IMR-90 (cell line): ENCODE measurements around the gene AMBRA1. TPM values are rescaled to one million over a fixed set of nuclear protein-coding genes. Genes with fewer than 3 reads are reported as not detected.

ENCODE experiments used
- ATAC-seq: fragments of 200-7000 bp; cut with Tn5 transposase; 2 replicates; pipeline ENCODE4 v1.9.1; 2020; ENCODE audit warnings: low read depth, mild to moderate bottlenecking, moderate library complexity
- BruUV-seq: library from RNA; stranded (reverse); fragments of 400-500 nt; replicated peaks from 2 replicates; lab custom pipeline; 2021; lab: Mats Ljungman, UMichigan
- CTCF ChIA-PET: fragments of 300-600 bp; formaldehyde crosslinking; extraction: SDS; loops from one replicate; lab custom pipeline; 2021; ENCODE audit warnings: antibody characterized with exemption; lab: Yijun Ruan, JAX
- POLR2A ChIA-PET: fragments of 300-600 bp; sonication (Branson Sonifier 250); formaldehyde crosslinking; loops from one replicate; lab custom pipeline; 2022; ENCODE audit warnings: antibody characterized with exemption; ENCODE audit not compliant: unreplicated experiment; lab: Charles Lee
- DNase-seq: peaks from one replicate; pipeline ENCODE4 v3.0.0; 2013
- H2AFZ ChIP-seq: replicated peaks from 2 replicates; pipeline ENCODE3; 2013; ENCODE audit warnings: low read length, mild to moderate bottlenecking; ENCODE audit not compliant: poor library complexity
- H2AK5ac ChIP-seq: 2 replicates; pipeline ENCODE4 v1.6.1; 2013; ENCODE audit warnings: low read depth, low read length, inconsistent platforms
- H2AK9ac ChIP-seq: replicated peaks from 2 replicates; pipeline ENCODE3; 2013; ENCODE audit warnings: mild to moderate bottlenecking, low read depth, low read length, moderate library complexity; ENCODE audit not compliant: poor library complexity
- H2BK120ac ChIP-seq: 2 replicates; pipeline ENCODE4 v1.6.1; 2013; ENCODE audit warnings: low read depth, low read length, inconsistent platforms
- H2BK15ac ChIP-seq: 3 replicates; pipeline ENCODE4 v1.6.1; 2013; ENCODE audit warnings: low read depth, low read length, inconsistent platforms
- H2BK20ac ChIP-seq: 2 replicates; pipeline ENCODE4 v1.6.1; 2013; ENCODE audit warnings: low read depth, mild to moderate bottlenecking, inconsistent platforms, low read length, moderate library complexity
- H2BK5ac ChIP-seq: 2 replicates; pipeline ENCODE4 v1.6.1; 2013; ENCODE audit warnings: mild to moderate bottlenecking, low read depth, low read length, inconsistent platforms; ENCODE audit not compliant: poor library complexity, severe bottlenecking
- H3K14ac ChIP-seq: replicated peaks from 2 replicates; pipeline ENCODE4 v1.6.1; 2013; ENCODE audit warnings: low read depth, low read length, inconsistent platforms
- H3K18ac ChIP-seq: 2 replicates; pipeline ENCODE4 v1.6.1; 2013; ENCODE audit warnings: low read depth, low read length, control low read depth
- H3K23ac ChIP-seq: 2 replicates; pipeline ENCODE4 v1.6.1; 2013; ENCODE audit warnings: low read depth, low read length, inconsistent platforms
- H3K27ac ChIP-seq: 2 replicates; pipeline ENCODE4 v1.5.1; 2013; ENCODE audit warnings: mild to moderate bottlenecking, control low read depth, low read length; ENCODE audit not compliant: insufficient read depth
- H3K27me3 ChIP-seq: 2 replicates; pipeline ENCODE4 v1.6.1; 2013; ENCODE audit warnings: low read length; ENCODE audit not compliant: control insufficient read depth, insufficient read depth
- H3K36me3 ChIP-seq: 2 replicates; pipeline ENCODE4 v1.6.1; 2013; ENCODE audit warnings: low read length, mixed read lengths; ENCODE audit not compliant: control insufficient read depth, insufficient read depth
- H3K4ac ChIP-seq: 2 replicates; pipeline ENCODE4 v1.6.1; 2013; ENCODE audit warnings: low read depth, low read length, inconsistent platforms
- H3K4me1 ChIP-seq: 2 replicates; pipeline ENCODE4 v1.6.1; 2013; ENCODE audit warnings: low read length, mixed read lengths; ENCODE audit not compliant: control insufficient read depth, insufficient read depth
- H3K4me2 ChIP-seq: 2 replicates; pipeline ENCODE4 v1.6.1; 2013; ENCODE audit warnings: low read depth, mild to moderate bottlenecking, control low read depth, low read length, moderate library complexity
- H3K4me3 ChIP-seq: 2 replicates; pipeline ENCODE4 v1.5.1; 2013; ENCODE audit warnings: low read depth, mild to moderate bottlenecking, control low read depth, low read length, moderate library complexity; ENCODE audit not compliant: insufficient read depth
- H3K56ac ChIP-seq: 2 replicates; pipeline ENCODE4 v1.6.1; 2013; ENCODE audit warnings: low read length, inconsistent platforms; ENCODE audit not compliant: insufficient read depth; ENCODE audit errors: extremely low read depth
- H3K79me1 ChIP-seq, 2 experiments: 2 replicates each; pipeline ENCODE4 v1.6.1; 2013; ENCODE audit warnings: low read length in 2 of 2, inconsistent platforms in 1 of 2, low read depth in 1 of 2
- H3K9ac ChIP-seq: 2 replicates; pipeline ENCODE4 v1.6.1; 2013; ENCODE audit warnings: low read depth, low read length, control low read depth
- H3K9me1 ChIP-seq: 2 replicates; pipeline ENCODE4 v1.6.1; 2013; ENCODE audit warnings: low read length, inconsistent platforms; ENCODE audit not compliant: insufficient read depth
- H3K9me3 ChIP-seq: 2 replicates; pipeline ENCODE4 v1.6.1; 2013; ENCODE audit warnings: low read length; ENCODE audit not compliant: control insufficient read depth, insufficient read depth
- H4K20me1 ChIP-seq: 2 replicates; pipeline ENCODE4 v1.6.1; 2013; ENCODE audit warnings: low read length, inconsistent platforms; ENCODE audit not compliant: insufficient read depth
- H4K5ac ChIP-seq: 2 replicates; pipeline ENCODE4 v1.6.1; 2013; ENCODE audit warnings: mild to moderate bottlenecking, low read depth, low read length, control low read depth
- H4K8ac ChIP-seq, 2 experiments: 2 replicates each; pipeline ENCODE4 v1.6.1; 2013; ENCODE audit warnings: low read depth in 2 of 2, low read length in 2 of 2, control low read depth in 1 of 2, inconsistent platforms in 1 of 2
- H4K91ac ChIP-seq: 2 replicates; pipeline ENCODE4 v1.6.1; 2013; ENCODE audit warnings: low read depth, low read length, inconsistent platforms; ENCODE audit not compliant: insufficient read depth
- CHD1 ChIP-seq: IDR thresholded peaks from 2 replicates; pipeline ENCODE4 v1.6.1; 2012; ENCODE audit warnings: low read depth, low read length, improper control_type of control experiment
- MXI1 ChIP-seq: IDR thresholded peaks from 2 replicates; pipeline ENCODE4 v1.6.1; 2012; ENCODE audit warnings: low read depth, mild to moderate bottlenecking, low read length, moderate library complexity, borderline replicate concordance
- NFE2L2 ChIP-seq: fragments of 150-350 bp; IDR thresholded peaks from 2 replicates; pipeline ENCODE4 v1.6.1; 2016; ENCODE audit warnings: low read depth, mild to moderate bottlenecking, low read length
- SMC3 ChIP-seq: fragments of 150-350 bp; IDR thresholded peaks from 2 replicates; pipeline ENCODE4 v1.6.1; 2016; ENCODE audit warnings: low read depth, mild to moderate bottlenecking, antibody characterized with exemption, low read length, moderate library complexity
- WGBS, 2 experiments: methylation state at CpG; one replicate each; pipeline versions ENCODE4 v1.1.5 to v1.1.7; 2013; ENCODE audit warnings: missing lambda C conversion rate in 2 of 2; ENCODE audit not compliant: insufficient read length in 1 of 2; ENCODE audit errors: extremely low coverage in 2 of 2; 5-methylcytosine and 5-hydroxymethylcytosine counted together
- dilution Hi-C: fragments of 300-500 bp; cut with HindIII; formaldehyde crosslinking; loops from one replicate; pipeline ENCODE4 v1.14.3; 2018; ENCODE audit warnings: low sequenced_read_pairs; ENCODE audit not compliant: unreplicated experiment
- in situ Hi-C: fragments of 300-500 bp; cut with MboI; formaldehyde crosslinking; loops from 3 replicates; pipeline ENCODE4 v1.14.3; 2019; ENCODE audit warnings: low sequenced_read_pairs, inconsistent platforms, mixed read lengths
- intact Hi-C: fragments of 100-400 bp; cut with micrococcal nuclease; formaldehyde crosslinking; loops from 2 replicates; pipeline ENCODE4 v1.10.0; 2022
- polyA plus RNA-seq, 3 experiments: library from polyadenylated mRNA; depleted of rRNA; stranded (reverse); fragments of >200 nt; gene quantifications; 2 replicates each; pipeline ENCODE4 v1.2.3, GENCODE V29; 2012; ENCODE audit warnings: low replicate concordance in 1 of 3
- total RNA-seq: library from RNA; depleted of rRNA; stranded (reverse); fragments of >200 nt; gene quantifications from 2 replicates; pipeline ENCODE4 v1.2.3, GENCODE V29; 2012
- TF ChIP-seq, protein P1 (sequence below): fragments of 150-350 bp; IDR thresholded peaks from 2 replicates; pipeline ENCODE4 v1.6.1; 2017; ENCODE audit warnings: mild to moderate bottlenecking, antibody characterized with exemption, low read length, low read depth

Gene AMBRA1
- total and polyA plus RNA-seq, 2 of the 4 experiments (the other 2 are of a cell fraction): 9.4 to 18.3 TPM

DNA sequence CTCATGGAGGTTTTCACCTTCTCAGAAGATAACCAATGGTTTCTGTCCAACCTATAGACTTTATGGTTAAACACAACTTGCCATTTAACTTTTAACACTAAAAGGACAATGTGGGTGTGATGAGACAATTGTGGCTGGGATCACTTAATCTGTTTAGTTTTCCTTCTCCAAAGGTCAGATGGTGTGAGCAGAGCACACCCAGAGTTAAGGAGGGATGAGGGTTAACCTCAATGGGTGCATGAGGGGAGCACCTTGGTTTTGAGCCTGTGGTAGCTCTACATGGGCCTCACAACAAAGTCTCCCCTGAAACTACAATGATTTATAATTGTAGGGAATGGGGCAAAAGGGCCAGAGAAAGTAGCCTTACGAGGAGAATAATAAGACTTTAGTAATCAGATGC is 173.3 kb downstream of the AMBRA1 start:
- POLR2A ChIA-PET: no interaction called here
- dilution Hi-C loops: no loop called here

More for the DNA sequence above, 173.3 kb downstream of the AMBRA1 start:
- Histone ChIP-seq H3K23ac (no peak overlapping the region), H3K4ac (no peak overlapping the region), H2BK15ac (no peak overlapping the region), H3K9me1 (peaks cover 14% of the 10 kb centered on the region; the same call in 1 of the 2 replicates), H2AK5ac (no peak overlapping the region), H2BK5ac (no peak overlapping the region), H3K36me3 (peaks cover 20% of the 10 kb centered on the region), H3K4me3 (no peak overlapping the region), H3K56ac (no peak overlapping the region), H3K79me1 (peaks cover 0 to 8% of the 10 kb centered on the region in 2 experiments; a peak in 1 of 4 replicates), H4K91ac (no peak overlapping the region), H3K9ac (no peak overlapping the region), H3K14ac (no peak overlapping the region), H4K20me1 (no peaks in the 10 kb centered on the region), H4K8ac (no peak overlapping the region), H2AFZ (no peak overlapping the region), H3K18ac (no peak overlapping the region), H3K27me3 (no peaks in the 10 kb centered on the region), H3K4me2 (no peak overlapping the region), H3K9me3 (no peaks in the 10 kb centered on the region), H2AK9ac (no peak overlapping the region), H3K27ac (no peak overlapping the region), H2BK120ac (no peak overlapping the region), H2BK20ac (no peak overlapping the region), H4K5ac (no peak overlapping the region), H3K4me1 (no peaks in the 10 kb centered on the region)
- DNase-seq: no peak
- in situ Hi-C loops: no loop called here
- BruUV-seq: no TSS peak
- no peak for ATAC-seq
- TF ChIP-seq, protein P1, sequence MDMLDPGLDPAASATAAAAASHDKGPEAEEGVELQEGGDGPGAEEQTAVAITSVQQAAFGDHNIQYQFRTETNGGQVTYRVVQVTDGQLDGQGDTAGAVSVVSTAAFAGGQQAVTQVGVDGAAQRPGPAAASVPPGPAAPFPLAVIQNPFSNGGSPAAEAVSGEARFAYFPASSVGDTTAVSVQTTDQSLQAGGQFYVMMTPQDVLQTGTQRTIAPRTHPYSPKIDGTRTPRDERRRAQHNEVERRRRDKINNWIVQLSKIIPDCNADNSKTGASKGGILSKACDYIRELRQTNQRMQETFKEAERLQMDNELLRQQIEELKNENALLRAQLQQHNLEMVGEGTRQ: no peak
- TF ChIP-seq NFE2L2 (no peak), CHD1 (no peak), SMC3 (no peak), MXI1 (no peak)
- WGBS, 2 experiments: no CpG with 5 or more reads among the region's 1 CpG
- intact Hi-C loops: no loop called here
- CTCF ChIA-PET: no interaction called here
